Measurements from ENCODE around the gene HTRA3.

Gene HTRA3

DNA sequence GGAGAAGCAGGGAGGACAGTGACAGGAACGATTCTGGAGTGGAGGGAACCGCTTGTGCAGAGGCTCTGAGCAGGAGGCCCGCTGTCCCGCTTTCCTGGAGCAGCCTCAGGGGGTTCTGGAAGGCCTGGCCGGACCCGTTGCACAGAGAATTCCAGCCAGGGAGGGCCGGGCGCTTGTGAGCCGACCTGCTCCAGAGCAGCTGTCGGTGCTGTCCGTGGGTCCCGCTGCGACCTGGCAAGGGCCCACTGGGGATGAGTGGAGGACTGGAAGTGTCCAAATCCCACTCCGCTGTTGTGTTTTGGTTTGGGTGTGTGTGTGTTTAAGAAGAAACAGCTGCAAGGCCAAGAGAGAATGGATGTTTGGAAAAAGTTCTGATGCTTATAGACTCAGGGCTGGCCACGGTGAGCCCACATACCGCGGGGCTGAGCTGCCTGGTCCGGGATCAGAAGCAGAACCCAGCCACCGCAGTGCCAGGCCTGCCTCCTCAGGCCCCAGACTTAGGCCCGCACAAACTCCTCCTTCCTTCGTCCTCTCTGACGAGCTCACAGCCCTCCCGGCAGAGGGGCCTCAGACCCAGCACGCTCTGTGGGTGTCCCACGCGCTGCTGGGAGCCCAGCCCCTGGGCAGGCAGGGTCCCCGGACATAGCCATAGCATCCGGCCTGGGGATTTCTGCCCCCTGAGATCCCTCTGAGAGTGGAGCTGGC lies 73.9 kb downstream of the HTRA3 start:
- H3K27ac ChIP-seq: peak overlapping the region; percentile 30; the same call in 1 of the 2 replicates
- TF ChIP-seq, protein P1, sequence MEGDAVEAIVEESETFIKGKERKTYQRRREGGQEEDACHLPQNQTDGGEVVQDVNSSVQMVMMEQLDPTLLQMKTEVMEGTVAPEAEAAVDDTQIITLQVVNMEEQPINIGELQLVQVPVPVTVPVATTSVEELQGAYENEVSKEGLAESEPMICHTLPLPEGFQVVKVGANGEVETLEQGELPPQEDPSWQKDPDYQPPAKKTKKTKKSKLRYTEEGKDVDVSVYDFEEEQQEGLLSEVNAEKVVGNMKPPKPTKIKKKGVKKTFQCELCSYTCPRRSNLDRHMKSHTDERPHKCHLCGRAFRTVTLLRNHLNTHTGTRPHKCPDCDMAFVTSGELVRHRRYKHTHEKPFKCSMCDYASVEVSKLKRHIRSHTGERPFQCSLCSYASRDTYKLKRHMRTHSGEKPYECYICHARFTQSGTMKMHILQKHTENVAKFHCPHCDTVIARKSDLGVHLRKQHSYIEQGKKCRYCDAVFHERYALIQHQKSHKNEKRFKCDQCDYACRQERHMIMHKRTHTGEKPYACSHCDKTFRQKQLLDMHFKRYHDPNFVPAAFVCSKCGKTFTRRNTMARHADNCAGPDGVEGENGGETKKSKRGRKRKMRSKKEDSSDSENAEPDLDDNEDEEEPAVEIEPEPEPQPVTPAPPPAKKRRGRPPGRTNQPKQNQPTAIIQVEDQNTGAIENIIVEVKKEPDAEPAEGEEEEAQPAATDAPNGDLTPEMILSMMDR (conservative IDR thresholded peaks at IDR 0.05): no peak

DNA sequence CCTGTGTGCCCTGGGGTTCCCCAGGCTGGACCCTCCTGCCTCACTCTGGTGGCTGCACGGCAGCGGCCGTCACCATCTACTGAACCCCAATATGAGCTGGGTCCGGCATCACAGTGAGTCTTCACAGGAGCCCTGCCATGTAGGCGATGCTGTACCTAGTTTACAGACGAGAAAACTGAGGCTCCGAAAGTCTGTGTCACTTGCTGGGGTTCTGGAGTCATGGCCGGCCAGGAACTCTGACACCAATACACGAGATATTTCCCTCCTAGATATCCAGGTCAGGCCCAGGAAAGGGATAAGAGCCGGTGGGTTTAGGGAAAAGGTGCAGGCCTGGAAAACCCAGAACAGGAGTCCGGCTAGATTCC lies 74.4 kb downstream of the HTRA3 start:
- no peak overlapping the region; the same call in 1 of the 2 replicates for H3K27ac ChIP-seq
- TF ChIP-seq, protein P1 (conservative IDR thresholded peaks at IDR 0.05): no peak

DNA sequence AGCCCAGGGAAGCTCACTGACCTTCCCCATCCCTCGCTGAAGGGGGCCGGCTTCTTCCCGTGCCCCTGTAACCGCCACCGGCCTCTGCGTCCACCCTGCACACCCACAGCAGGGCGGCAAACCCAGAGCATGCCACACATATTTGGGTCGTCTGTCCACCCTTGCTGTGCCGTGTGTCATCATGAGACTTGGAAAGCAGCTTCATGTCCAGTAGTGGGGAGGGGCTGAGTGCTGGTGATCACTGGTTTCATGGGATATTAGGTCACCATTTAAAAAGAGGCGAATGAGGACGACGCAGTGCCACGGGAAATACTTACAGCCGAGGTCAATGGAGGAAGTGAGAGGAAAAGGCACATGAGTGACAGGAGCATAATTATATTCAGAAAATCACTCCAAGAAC lies 74.8 kb downstream of the HTRA3 start:
- TF ChIP-seq, protein P1 (conservative IDR thresholded peaks at IDR 0.05): no peak
- no peak overlapping the region for H3K27ac ChIP-seq

DNA sequence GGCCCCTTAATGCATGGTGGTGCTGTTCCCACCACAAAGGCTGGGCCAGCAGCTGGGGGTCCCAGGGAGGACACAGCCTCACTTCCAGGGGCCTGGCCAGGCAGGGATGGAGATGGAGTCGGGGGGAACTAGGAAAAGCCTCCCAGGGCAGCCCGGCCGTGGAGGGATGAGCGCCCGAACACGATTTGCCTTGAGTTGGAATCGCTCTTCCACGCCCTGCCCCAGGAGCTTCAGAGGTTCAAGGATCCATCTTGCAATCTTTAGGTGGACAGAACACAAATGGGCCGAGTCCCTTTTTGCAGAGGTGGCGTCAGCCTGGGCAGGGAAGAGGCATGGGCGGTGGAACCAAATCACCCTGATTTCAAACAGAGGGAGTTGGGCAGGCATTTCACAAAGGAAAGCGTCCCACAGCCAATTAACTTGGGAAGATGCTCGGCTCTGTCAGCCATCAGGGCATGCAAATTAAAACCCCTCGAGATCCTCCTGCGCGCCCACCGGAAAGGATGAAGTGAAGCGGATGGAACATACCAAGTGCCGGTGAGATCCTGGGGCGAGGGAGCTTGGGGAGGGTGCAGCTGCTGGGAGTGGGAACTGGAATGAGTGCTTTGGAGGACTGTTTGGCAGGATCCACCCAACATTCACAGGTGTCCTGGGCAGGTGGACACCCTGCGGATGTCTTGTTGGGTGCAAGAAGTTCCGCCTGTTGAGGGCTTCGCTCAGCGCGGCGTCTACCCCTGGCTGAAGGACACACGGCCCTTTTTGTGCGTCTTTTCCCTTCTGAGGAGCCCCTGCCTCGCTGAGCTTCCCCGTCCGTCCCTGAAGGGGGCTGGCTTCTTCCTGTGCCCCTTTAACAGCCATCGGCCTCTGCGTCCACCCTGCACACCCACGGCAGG lies 75.7 kb downstream of the HTRA3 start:
- H3K27ac ChIP-seq: no peak overlapping the region
- TF ChIP-seq, protein P1 (conservative IDR thresholded peaks at IDR 0.05): no peak

DNA sequence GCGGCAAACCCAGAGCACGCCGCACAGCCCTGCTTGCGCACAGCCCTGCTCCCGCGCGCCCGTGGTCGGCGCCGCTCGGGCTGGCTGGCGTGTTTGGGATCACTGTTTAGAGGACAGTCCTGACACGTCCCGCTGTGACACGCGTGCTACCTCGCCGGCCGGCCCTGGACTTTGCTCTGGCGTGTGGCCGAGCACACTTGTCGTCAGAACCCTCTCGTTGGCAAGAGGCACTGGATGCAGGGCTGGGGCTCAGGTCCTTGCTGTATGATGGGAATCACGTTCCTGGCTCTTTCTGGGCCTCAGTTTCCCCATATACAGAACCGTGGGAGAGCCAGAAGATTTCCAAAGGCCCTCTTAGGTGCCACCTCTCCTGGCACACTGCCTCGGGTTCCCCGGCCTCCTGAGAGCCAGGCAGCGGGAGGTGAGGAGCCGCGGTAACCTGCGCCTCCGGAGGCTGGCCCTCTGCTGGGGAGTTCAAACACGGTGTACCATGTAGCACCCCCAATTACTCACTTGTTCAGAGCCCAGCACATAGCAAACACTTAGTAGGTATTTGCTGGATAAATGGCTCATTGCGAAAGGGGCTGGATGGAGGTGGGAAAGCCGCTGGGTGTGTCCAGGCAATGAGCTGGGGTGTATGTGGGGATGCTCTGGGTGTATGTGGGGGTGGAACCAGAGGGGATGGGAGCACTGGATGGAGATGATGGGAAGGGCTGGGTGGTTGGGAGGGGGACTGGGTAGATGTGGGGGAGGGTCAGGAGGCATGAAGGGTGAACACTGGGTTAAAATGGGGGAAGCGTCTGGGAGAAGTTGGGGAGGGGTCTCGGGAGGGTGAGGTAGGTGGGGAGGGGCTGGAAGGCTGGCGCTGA lies 76.6 kb downstream of the HTRA3 start:
- no peak overlapping the region for H3K27ac ChIP-seq
- TF ChIP-seq, protein P1 (conservative IDR thresholded peaks at IDR 0.05): no peak

DNA sequence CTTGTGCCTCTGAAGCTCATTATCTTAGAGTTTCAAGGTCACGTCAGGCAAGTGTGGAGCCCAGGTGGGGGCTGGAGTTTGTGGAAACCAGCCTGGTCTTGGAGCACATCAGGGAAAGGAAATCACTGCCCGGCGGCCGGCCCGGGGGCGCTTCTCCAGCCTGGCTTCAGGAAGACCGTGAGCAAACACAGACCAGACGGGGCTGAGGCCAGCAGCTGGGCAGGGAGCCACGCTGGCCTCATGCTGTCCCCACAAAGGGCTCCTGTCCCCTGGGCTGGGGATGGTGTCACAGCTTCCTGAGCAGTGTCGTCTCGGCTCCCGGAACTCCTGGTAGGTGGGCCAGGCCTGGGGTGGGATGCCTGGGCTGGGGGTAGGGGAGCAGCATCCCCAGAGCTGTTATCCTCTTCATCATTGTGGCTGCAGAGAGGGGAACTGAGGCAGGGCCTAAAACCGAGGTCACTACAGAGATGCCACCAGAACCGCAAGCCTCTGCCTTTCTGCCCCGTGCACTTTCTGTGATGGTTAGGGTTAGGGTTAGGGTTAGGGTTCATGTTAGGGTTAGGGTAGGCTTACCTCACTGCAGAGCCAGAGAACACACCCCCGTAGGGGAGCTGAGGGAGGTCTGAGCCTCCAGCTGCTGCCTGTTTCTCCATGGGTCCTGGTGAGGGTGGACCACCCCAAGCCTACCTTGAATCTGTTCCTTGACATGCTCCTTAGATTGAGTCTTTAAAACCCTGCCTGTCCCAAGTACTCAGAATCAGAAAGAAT lies 77.5 kb downstream of the HTRA3 start:
- TF ChIP-seq, protein P1 (conservative IDR thresholded peaks at IDR 0.05): no peak
- no peak overlapping the region for H3K27ac ChIP-seq

Measured in VCaP (cell line).